Measurements from ENCODE around the gene DPEP2. TPM values are rescaled to one million over a fixed set of nuclear protein-coding genes. Genes with fewer than 3 reads are reported as not detected.
A peak's percentile ranks its signal among the peaks of the same experiment; 100 is the strongest.

DPEP2 gene
- total and polyA plus RNA-seq, 2 of the 13 experiments (the other 11 are each of a cell fraction or from before 2014, with no cell fraction given) = 0.18 TPM; not detected in 1

DNA sequence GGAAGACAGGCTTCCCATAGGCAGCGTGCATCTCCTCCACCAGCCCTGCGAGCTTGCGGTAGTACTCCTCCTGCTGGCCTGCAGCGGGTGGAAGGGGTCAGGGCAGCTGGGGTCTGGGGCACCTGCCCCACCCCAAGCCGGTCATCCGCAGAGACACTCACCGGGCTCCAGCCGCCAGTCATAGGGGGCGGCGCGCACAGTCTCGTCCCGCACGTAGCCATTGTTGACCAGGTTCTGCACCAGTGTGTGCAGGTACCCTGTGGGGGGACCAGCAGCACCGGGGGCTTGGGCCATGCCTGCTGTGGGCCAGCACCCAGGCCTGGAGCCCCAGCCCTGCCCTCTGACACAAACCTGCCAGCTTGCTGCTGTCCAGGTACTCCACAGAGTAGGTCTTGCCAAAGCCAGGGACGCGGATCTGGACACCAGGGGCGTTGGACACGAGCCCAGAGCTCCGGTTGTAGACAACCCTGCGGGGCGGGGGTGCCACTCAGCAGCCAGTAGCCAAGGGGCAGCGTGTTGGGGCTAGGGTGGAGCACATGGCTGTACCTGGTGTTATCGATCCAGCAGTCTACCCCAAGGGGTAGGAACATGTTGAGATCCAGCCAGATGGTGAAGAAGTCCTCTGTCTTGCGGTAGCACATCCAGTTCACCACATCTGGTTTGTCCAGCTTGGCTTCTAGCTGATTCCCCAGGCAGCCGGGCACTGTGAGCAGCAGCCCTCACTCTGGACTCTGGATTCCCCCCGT, 56.6 kb downstream of the DPEP2 start (continued):
- TF ChIP-seq ZNF784 (CRISPR knock-in tag; IDR thresholded peaks at IDR 0.05; ENCODE audit: borderline replicate concordance) (peak; percentile 82), HNRNPH1 (optimal IDR thresholded peaks at IDR 0.05; ENCODE audit: low read depth, low read length) (peak; percentile 48), ZNF879 (CRISPR knock-in tag; IDR thresholded peaks at IDR 0.05) (peak; percentile 67; the same call in 1 of the 2 replicates), ARHGAP35 (CRISPR knock-in tag; IDR thresholded peaks at IDR 0.05; ENCODE audit: borderline replicate concordance) (0 out of 2 replicates have a peak, but pooled peaks have one; percentile 18), ZNF510 (CRISPR knock-in tag; IDR thresholded peaks at IDR 0.05; ENCODE audit: low read depth) (0 out of 2 replicates have a peak, but pooled peaks have one; percentile 31), ZBTB8A (CRISPR knock-in tag; IDR thresholded peaks at IDR 0.05; ENCODE audit: borderline replicate concordance, low read depth) (0 out of 2 replicates have a peak, but pooled peaks have one; percentile 34), BRD4 (CRISPR knock-in tag; IDR thresholded peaks at IDR 0.05) (peak; percentile 29; the same call in 1 of the 2 replicates), ARID5B (CRISPR knock-in tag; IDR thresholded peaks at IDR 0.05) (peak; percentile 7; the same call in 1 of the 2 replicates), ZNF143 (CRISPR knock-in tag; IDR thresholded peaks at IDR 0.05) (0 out of 2 replicates have a peak, but pooled peaks have one; percentile 25), ZNF577 (CRISPR knock-in tag; IDR thresholded peaks at IDR 0.05; ENCODE audit: borderline replicate concordance, low read depth) (no peak), MEIS2 (CRISPR knock-in tag; IDR thresholded peaks at IDR 0.05) (peak; percentile 6; the same call in 1 of the 2 replicates), CREBL2 (CRISPR knock-in tag; IDR thresholded peaks at IDR 0.05; ENCODE audit: borderline replicate concordance) (peak; percentile 60), KLF6 (CRISPR knock-in tag; IDR thresholded peaks at IDR 0.05) (peak; percentile 62; the same call in 1 of the 2 replicates)
- TF ChIP-seq, protein P1, sequence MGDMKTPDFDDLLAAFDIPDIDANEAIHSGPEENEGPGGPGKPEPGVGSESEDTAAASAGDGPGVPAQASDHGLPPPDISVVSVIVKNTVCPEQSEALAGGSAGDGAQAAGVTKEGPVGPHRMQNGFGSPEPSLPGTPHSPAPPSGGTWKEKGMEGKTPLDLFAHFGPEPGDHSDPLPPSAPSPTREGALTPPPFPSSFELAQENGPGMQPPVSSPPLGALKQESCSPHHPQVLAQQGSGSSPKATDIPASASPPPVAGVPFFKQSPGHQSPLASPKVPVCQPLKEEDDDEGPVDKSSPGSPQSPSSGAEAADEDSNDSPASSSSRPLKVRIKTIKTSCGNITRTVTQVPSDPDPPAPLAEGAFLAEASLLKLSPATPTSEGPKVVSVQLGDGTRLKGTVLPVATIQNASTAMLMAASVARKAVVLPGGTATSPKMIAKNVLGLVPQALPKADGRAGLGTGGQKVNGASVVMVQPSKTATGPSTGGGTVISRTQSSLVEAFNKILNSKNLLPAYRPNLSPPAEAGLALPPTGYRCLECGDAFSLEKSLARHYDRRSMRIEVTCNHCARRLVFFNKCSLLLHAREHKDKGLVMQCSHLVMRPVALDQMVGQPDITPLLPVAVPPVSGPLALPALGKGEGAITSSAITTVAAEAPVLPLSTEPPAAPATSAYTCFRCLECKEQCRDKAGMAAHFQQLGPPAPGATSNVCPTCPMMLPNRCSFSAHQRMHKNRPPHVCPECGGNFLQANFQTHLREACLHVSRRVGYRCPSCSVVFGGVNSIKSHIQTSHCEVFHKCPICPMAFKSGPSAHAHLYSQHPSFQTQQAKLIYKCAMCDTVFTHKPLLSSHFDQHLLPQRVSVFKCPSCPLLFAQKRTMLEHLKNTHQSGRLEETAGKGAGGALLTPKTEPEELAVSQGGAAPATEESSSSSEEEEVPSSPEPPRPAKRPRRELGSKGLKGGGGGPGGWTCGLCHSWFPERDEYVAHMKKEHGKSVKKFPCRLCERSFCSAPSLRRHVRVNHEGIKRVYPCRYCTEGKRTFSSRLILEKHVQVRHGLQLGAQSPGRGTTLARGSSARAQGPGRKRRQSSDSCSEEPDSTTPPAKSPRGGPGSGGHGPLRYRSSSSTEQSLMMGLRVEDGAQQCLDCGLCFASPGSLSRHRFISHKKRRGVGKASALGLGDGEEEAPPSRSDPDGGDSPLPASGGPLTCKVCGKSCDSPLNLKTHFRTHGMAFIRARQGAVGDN (CRISPR knock-in tag; IDR thresholded peaks at IDR 0.05) = peak; percentile 52
- TF ChIP-seq, protein P2, sequence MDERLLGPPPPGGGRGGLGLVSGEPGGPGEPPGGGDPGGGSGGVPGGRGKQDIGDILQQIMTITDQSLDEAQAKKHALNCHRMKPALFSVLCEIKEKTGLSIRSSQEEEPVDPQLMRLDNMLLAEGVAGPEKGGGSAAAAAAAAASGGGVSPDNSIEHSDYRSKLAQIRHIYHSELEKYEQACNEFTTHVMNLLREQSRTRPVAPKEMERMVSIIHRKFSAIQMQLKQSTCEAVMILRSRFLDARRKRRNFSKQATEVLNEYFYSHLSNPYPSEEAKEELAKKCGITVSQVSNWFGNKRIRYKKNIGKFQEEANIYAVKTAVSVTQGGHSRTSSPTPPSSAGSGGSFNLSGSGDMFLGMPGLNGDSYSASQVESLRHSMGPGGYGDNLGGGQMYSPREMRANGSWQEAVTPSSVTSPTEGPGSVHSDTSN (CRISPR knock-in tag; IDR thresholded peaks at IDR 0.05) = peak; percentile 20; the same call in 1 of the 2 replicates
- TF ChIP-seq, protein P3, sequence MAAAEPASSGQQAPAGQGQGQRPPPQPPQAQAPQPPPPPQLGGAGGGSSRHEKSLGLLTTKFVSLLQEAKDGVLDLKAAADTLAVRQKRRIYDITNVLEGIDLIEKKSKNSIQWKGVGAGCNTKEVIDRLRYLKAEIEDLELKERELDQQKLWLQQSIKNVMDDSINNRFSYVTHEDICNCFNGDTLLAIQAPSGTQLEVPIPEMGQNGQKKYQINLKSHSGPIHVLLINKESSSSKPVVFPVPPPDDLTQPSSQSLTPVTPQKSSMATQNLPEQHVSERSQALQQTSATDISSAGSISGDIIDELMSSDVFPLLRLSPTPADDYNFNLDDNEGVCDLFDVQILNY (CRISPR knock-in tag; conservative IDR thresholded peaks at IDR 0.05) = no peak

Measured in HepG2 (cell line).